Ishikawa (cell line): ENCODE measurements around the gene CLCN2.

ENCODE experiments used
- CEBPB ChIP-seq: IDR thresholded peaks from 2 replicates; pipeline ENCODE4 v1.6.1; 2012
- CREB1 ChIP-seq: IDR thresholded peaks from 2 replicates; pipeline ENCODE4 v1.6.1; 2012; ENCODE audit warnings: low read depth
- EGR1 ChIP-seq: IDR thresholded peaks from 2 replicates; pipeline ENCODE4 v1.6.1; 2012
- EP300 ChIP-seq: IDR thresholded peaks from 2 replicates; pipeline ENCODE4 v1.6.1; 2012; ENCODE audit warnings: borderline replicate concordance
- FOXM1 ChIP-seq: IDR thresholded peaks from 2 replicates; pipeline ENCODE4 v1.6.1; 2012; ENCODE audit warnings: low read depth, borderline replicate concordance
- NFIC ChIP-seq: IDR thresholded peaks from 2 replicates; pipeline ENCODE4 v1.6.1; 2012
- RAD21 ChIP-seq: IDR thresholded peaks from 2 replicates; pipeline ENCODE4 v1.6.1; 2012; ENCODE audit warnings: low read depth
- TAF1 ChIP-seq: IDR thresholded peaks from 2 replicates; pipeline ENCODE4 v1.6.1; 2012; ENCODE audit warnings: low read depth, mild to moderate bottlenecking
- TCF12 ChIP-seq: IDR thresholded peaks from 2 replicates; pipeline ENCODE4 v1.6.1; 2012; ENCODE audit warnings: low read depth
- TEAD4 ChIP-seq: IDR thresholded peaks from 2 replicates; pipeline ENCODE4 v1.6.1; 2012
- YY1 ChIP-seq: IDR thresholded peaks from 2 replicates; pipeline ENCODE4 v1.6.1; 2012; ENCODE audit warnings: low read depth
- ZBTB7A ChIP-seq: IDR thresholded peaks from 2 replicates; pipeline ENCODE4 v1.6.1; 2012; ENCODE audit warnings: low read depth
- TF ChIP-seq, protein P1 (sequence below): IDR thresholded peaks from 2 replicates; pipeline ENCODE4 v1.6.1; 2012; ENCODE audit warnings: low read depth, mild to moderate bottlenecking
- TF ChIP-seq, protein P2 (sequence below): IDR thresholded peaks from 2 replicates; pipeline ENCODE4 v1.6.1; 2012
- TF ChIP-seq, protein P3 (sequence below): IDR thresholded peaks from 2 replicates; pipeline ENCODE4 v1.6.1; 2012

Gene CLCN2

DNA sequence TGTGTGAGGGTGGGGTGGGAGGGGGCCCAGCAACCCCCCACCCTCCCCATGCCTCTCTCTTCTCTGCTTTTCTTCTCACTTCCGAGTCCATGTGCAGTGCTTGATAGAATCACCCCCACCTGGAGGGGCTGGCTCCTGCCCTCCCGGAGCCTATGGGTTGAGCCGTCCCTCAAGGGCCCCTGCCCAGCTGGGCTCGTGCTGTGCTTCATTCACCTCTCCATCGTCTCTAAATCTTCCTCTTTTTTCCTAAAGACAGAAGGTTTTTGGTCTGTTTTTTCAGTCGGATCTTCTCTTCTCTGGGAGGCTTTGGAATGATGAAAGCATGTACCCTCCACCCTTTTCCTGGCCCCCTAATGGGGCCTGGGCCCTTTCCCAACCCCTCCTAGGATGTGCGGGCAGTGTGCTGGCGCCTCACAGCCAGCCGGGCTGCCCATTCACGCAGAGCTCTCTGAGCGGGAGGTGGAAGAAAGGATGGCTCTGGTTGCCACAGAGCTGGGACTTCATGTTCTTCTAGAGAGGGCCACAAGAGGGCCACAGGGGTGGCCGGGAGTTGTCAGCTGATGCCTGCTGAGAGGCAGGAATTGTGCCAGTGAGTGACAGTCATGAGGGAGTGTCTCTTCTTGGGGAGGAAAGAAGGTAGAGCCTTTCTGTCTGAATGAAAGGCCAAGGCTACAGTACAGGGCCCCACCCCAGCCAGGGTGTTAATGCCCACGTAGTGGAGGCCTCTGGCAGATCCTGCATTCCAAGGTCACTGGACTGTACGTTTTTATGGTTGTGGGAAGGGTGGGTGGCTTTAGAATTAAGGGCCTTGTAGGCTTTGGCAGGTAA is 15.9 kb downstream of the CLCN2 start:
- TF ChIP-seq EGR1 (no peak), RAD21 (peak; percentile 54), EP300 (peak; percentile 22; the same call in 1 of the 2 replicates), ZBTB7A (peak; percentile 42; the same call in 1 of the 2 replicates), CEBPB (0 out of 2 replicates have a peak, but pooled peaks have one; percentile 29), TEAD4 (peak; percentile 91), FOXM1 (peak; percentile 47), TCF12 (peak; percentile 54; the same call in 1 of the 2 replicates), CREB1 (no peak; the same call in 1 of the 2 replicates), TAF1 (no peak), NFIC (peak; percentile 77)
- TF ChIP-seq, protein P1, sequence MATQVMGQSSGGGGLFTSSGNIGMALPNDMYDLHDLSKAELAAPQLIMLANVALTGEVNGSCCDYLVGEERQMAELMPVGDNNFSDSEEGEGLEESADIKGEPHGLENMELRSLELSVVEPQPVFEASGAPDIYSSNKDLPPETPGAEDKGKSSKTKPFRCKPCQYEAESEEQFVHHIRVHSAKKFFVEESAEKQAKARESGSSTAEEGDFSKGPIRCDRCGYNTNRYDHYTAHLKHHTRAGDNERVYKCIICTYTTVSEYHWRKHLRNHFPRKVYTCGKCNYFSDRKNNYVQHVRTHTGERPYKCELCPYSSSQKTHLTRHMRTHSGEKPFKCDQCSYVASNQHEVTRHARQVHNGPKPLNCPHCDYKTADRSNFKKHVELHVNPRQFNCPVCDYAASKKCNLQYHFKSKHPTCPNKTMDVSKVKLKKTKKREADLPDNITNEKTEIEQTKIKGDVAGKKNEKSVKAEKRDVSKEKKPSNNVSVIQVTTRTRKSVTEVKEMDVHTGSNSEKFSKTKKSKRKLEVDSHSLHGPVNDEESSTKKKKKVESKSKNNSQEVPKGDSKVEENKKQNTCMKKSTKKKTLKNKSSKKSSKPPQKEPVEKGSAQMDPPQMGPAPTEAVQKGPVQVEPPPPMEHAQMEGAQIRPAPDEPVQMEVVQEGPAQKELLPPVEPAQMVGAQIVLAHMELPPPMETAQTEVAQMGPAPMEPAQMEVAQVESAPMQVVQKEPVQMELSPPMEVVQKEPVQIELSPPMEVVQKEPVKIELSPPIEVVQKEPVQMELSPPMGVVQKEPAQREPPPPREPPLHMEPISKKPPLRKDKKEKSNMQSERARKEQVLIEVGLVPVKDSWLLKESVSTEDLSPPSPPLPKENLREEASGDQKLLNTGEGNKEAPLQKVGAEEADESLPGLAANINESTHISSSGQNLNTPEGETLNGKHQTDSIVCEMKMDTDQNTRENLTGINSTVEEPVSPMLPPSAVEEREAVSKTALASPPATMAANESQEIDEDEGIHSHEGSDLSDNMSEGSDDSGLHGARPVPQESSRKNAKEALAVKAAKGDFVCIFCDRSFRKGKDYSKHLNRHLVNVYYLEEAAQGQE = peak; percentile 18; the same call in 1 of the 2 replicates
- TF ChIP-seq, protein P2, sequence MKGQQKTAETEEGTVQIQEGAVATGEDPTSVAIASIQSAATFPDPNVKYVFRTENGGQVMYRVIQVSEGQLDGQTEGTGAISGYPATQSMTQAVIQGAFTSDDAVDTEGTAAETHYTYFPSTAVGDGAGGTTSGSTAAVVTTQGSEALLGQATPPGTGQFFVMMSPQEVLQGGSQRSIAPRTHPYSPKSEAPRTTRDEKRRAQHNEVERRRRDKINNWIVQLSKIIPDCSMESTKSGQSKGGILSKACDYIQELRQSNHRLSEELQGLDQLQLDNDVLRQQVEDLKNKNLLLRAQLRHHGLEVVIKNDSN = peak; percentile 87
- TF ChIP-seq, protein P3, sequence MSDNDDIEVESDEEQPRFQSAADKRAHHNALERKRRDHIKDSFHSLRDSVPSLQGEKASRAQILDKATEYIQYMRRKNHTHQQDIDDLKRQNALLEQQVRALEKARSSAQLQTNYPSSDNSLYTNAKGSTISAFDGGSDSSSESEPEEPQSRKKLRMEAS = peak; percentile 70

DNA sequence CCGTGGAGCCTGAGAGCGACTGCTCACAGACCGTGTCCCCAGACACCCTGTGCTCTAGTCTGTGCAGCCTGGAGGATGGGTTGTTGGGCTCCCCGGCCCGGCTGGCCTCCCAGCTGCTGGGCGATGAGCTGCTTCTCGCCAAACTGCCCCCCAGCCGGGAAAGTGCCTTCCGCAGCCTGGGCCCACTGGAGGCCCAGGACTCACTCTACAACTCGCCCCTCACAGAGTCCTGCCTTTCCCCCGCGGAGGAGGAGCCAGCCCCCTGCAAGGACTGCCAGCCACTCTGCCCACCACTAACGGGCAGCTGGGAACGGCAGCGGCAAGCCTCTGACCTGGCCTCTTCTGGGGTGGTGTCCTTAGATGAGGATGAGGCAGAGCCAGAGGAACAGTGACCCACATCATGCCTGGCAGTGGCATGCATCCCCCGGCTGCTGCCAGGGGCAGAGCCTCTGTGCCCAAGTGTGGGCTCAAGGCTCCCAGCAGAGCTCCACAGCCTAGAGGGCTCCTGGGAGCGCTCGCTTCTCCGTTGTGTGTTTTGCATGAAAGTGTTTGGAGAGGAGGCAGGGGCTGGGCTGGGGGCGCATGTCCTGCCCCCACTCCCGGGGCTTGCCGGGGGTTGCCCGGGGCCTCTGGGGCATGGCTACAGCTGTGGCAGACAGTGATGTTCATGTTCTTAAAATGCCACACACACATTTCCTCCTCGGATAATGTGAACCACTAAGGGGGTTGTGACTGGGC is 16.7 kb downstream of the CLCN2 start:
- TF ChIP-seq, protein P2 = no peak
- TF ChIP-seq TCF12 (no peak), RAD21 (no peak)

GRCh38 chr3:184343200-184343876 is 18.1 kb downstream of the CLCN2 start:
- TF ChIP-seq, protein P3 = no peak
- TF ChIP-seq, protein P2 = no peak
- TF ChIP-seq TAF1 (no peak), FOXM1 (no peak), EP300 (no peak), TEAD4 (no peak), CEBPB (no peak), ZBTB7A (no peak), EGR1 (no peak), TCF12 (no peak), RAD21 (no peak), CREB1 (no peak)
- TF ChIP-seq, protein P1 = no peak

GRCh38 chr3:184341925-184342324 is 19.5 kb downstream of the CLCN2 start:
- TF ChIP-seq, protein P3 = 0 out of 2 replicates have a peak, but pooled peaks have one; percentile 17
- TF ChIP-seq TAF1 (no peak), EGR1 (no peak), ZBTB7A (no peak), NFIC (no peak), TEAD4 (no peak), YY1 (0 out of 2 replicates have a peak, but pooled peaks have one; percentile 42), EP300 (no peak), RAD21 (no peak), TCF12 (no peak)
- TF ChIP-seq, protein P2 = peak; percentile 91
